Stimulated activated CD4-positive, alpha-beta T cell treated with anti-CD3 and anti-CD28 coated beads, Interleukin-12 subunit alpha, Interleukin-12 subunit beta, amount 100 ng/mL, for 24 hours (primary cell): ENCODE results near the gene RRAS2.

Source experiments
- DNase-seq, 2 experiments: peaks; one replicate each; pipeline ENCODE4 v3.0.0-alpha.2; 2020; ENCODE audit warnings: low read depth in 2 of 2

RRAS2 gene

DNA sequence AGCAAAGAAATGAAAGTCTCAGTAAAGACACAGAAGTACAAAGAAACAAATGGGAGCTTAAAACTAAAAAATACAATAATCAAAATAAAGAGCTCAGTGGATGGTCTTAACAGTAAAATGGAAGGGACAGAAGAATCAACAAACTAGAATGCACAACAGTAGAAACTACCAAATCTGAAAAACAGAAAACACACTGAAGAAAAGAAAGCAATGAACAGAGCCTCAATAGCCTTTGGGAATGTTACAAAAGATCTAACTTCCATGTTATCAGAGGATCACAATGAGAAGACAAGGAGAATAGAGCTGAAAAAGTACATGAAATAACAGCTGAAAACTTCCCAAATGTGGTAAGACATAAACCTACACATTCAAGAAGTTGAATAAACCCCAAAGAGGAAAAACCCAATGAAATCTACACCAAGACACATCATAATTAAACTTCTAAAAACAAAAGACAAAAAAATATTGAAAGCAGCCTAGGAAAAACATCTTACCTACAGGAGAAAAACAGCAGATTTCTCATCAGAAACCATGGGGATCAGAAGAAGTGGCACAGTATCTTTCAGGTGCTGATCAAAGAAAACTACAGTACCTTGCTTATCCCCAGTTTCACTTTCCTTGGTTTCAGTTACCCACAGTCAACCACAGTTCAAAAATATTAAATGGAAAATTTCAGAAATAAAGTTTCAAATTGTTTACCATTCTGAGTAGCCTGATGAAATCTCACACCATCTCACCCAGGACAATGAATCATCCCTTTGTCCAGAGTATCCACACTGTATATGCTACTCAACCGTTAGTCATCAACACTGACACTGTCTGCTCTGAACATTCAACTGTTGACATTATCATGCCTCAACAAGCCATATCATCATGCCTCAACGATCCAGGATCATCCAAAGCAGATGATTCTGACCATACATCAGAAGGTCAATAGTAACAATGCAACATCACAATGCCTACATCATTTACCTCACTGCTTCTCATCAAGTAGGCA is 22.2 kb downstream of the RRAS2 start:
- DNase-seq: no peak

GRCh38 chr11:14335712-14336111 is 23.3 kb downstream of the RRAS2 start:
- no peak for DNase-seq

GRCh38 chr11:14334893-14335292 is 24.1 kb downstream of the RRAS2 start:
- no peak for DNase-seq

DNA sequence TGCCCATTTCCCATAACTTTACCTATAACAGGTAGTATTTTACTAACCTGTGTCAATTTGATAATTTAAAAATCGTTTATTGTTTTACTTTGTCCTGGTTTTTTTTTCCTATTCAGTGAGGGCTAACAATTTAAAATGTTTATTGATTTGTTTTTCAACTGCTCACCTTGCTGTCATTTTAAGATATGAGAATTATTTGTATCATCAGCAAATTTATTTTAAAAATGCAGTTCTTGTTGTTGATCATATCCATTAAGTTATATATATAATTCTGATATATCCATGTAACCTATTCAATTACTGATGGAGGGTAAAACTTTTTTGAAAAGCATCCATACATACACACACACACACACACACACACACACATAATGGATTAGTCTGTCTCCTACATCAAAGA is 24.8 kb downstream of the RRAS2 start:
- DNase-seq: no peak

- no peak for DNase-seq
These were observed 27.4 kb downstream of the RRAS2 start for GRCh38 chr11:14331476-14332136.

- no peak for DNase-seq
These were observed 28.1 kb downstream of the RRAS2 start for GRCh38 chr11:14330881-14331280.

DNA sequence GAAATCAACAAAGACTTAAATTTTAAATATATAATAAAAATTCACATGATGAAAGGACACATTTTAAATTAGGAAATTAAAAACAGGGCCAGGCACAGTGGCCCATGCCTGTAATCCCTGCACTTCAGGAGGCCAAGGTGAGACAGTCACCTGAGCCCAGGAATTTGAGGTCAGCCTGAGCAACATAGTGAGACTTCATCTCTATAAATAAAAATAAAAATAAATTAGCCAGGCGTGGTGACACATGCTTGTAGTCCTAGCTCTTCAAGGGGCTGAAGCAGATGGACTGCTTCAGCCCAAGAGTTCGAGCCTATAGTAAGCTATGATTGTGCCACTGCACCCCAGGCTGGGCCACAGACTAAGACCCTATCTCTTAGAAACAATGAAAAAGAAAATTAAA is 29.3 kb downstream of the RRAS2 start:
- DNase-seq: no peak

DNA sequence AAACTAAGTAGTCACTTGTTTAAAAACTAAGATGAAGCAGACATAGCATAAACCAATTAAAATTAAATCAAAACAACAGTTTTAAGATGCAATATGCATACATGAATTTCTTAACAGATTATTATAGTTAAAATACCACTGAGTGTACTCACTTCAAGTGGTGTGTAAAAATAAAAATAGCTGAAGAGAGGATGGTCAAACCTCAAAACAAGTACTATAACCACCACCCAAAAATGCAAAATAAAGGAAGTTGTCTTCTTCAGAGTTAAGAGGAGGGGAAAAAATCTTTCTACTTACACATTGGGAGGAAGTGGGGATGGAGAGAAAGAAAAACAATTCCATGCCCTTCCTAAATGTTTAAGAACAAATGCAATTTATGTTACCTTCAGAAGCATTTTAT is 31.9 kb downstream of the RRAS2 start:
- no peak for DNase-seq

DNA sequence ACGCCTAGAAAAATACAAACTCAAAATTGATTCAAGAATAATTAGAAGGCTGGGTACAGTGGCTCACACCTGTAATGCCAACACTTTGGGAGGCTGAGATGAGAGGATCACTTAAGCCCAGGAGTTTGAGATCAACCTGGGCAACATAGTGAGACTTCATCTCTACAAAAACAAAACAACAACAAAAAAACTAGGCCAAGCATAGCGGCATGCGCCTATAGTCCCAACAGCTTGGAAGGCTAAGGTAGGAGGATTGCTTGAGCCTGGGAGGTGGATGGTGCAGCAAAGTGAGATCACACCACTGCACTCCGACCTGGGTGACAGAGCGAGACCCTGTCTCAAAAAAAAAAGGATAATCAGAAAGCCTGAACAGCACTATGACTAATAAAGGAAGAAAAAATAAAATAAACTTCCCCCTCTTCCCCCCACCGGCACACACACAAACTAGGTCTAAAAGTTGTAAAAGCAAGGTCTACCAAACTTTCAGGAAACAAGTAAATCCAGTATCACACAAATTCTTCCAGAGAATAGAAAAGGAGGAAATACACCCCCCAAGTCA is 35.8 kb downstream of the RRAS2 start:
- DNase-seq: no peak

GRCh38 chr11:14322510-14322909 is 36.5 kb downstream of the RRAS2 start:
- DNase-seq: no peak

- no peak for DNase-seq
These were observed 39.0 kb downstream of the RRAS2 start for GRCh38 chr11:14320020-14320419.

DNA sequence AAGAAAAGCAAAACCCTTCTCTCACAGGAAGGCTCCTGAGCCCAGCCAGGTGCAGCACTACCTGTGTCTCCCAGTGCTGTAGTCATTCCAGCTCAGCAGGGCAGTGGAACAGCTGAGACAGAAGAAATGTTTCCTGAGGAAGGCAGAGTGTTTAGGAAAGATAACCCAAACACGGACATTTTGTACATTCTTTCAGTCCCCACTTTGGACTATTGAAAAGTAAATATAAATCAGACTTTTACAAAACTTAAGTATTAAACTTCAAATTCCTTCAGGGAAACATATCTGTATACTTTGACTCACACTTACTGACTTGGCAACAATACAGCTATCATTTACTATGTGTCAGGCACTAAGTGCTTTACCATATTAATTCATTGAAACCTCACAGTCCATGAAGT is 40.4 kb downstream of the RRAS2 start:
- DNase-seq: no peak

DNA sequence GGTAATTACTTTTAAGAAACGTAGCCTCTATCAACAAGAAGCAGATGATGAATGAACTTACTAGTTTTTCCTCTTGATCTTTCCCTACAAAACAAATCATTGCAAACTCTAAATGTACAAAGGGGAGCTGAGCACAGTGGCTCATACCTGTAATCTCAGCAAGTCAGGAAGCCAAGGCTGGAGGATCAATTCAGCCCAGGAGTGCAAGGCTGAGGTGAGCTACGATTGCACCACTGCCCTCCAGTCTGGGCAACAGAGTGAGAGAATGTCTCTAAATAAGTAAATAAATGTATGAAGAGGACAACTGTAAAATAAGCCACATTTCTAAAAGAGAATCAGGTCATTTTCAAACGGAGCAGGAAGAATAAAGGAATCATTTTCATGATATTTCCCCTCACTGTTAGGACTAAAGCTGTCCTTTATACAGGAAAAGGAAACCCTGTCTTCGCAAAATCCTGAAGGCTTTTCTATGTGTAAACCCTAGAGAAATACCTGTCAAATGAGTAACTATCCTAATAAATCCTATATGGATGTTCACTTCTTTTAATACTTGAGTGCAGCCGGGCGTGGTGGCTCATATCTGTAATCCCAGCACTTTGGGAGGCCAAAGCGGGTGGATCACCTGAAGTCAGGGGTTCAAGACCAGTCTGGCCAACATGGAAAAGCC is 41.2 kb downstream of the RRAS2 start:
- no peak for DNase-seq

DNA sequence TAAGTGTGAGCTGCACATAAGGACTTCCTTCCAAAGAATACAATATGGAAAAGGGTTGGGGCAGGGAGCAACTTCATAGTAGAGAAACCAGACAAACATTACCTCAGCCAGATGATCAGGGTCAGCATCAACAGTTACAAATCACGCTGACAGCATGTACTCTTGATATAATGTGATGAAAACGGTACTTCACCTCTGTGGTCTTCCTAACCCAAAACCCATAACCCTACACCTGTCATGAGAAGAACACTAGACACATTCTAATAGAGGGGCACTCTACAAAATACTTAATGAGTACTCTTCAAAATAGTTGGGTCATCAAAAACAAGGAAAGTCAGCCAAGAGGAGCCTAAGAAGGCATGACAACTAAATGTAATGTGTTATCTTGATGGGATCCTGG is 43.9 kb downstream of the RRAS2 start:
- DNase-seq: no peak

DNA sequence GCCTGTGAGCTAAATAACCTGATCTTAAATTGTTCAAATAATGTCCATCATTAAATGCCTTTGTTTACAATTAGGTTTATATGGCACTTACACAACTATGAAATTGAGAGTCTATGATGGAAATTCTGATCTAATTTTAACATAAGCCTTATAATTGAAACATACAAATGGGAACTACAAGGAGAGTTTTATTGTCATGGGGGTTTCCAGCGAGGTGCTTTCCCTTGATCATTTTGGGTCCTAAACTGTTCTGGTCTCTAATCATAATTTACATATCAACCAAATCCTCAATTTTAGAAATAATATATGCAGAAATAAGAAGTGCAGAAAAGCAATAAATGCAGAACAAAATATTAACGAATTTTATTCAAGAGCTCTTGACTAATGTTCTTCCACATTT is 44.9 kb downstream of the RRAS2 start:
- DNase-seq: no peak

GRCh38 chr11:14312736-14313438 is 46.1 kb downstream of the RRAS2 start:
- no peak for DNase-seq

GRCh38 chr11:14310679-14311078 is 48.3 kb downstream of the RRAS2 start:
- DNase-seq: no peak

GRCh38 chr11:14309425-14310192 is 49.4 kb downstream of the RRAS2 start:
- no peak for DNase-seq

DNA sequence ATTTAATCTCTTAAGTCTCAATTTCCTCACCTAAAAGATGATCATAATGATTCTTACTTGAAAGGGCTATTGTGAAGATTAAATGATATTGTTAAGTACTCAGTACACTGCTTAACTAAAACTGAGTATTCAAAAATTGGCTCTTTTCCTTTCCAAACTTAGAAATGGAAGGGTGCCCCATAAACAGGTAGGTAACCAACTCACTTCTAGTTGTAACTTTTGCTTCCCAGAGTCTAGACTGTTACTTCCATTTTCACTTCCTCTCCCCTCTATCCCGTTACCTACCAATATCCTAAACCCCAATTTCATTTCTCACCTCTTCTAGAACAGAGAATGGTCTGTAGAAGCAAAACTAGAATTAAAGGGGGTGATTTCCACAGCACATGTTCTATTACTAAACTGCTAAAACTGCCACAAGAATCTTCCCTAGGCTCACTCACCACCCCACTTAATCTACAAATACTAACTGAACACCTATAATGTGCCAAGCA is 50.0 kb downstream of the RRAS2 start:
- DNase-seq: no peak

DNA sequence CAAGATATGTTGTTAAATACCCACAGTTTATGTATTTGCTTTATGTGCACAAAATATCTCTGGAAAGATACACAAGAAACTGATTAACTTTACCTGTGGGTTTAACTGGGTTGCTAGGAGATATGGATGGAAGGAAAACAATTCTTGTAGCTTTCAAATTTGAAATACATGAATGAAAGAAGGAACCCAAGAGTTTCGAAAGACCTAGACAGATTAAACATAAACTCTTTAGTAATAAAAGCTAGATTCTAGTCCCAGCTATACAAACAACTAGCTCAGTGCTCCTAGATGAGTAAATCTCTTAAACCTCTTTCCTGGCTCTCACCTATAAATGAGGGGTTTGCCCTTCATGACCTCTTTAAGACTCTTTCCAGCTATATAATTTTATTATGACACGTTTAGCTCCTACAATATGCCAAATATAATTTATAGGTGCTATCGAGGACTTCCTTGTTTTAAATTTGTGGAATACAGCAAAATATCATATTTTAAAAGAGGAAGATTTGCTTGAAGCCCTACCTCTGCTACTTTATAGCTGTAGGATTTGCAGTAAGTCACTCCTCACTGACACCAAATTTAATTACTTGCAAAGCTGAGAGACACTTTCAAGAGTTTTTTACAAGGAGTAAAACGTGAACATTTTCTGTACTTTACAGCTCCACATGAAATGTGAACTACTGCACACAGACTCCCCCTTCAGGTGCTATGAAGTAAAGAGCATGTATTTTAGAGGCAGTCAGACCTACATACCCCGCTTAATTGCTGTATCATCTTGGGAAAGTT is 50.7 kb downstream of the RRAS2 start:
- no peak for DNase-seq
